ENCODE results near the gene ABCC2. TPM values are rescaled to one million over a fixed set of nuclear protein-coding genes. Genes with fewer than 3 reads are reported as not detected.

The ABCC2 gene
- total and polyA plus RNA-seq, 2 donors (not counting 1 experiment from before 2014, with no cell fraction given), result 0.17 to 0.66 TPM

- Histone ChIP-seq H4K20me1 (ENCODE audit: control insufficient read depth, extremely low read depth, insufficient read depth, low read length) (no peaks in the 10 kb centered on the region), H3K4me3 (replicated peaks in 1 of 4; ENCODE audit: control extremely low read depth in 1 of 4, insufficient read depth in 1 of 4, low read depth in 3 of 4, low read length in 4 of 4) (no peak overlapping the region), H3K27me3 (ENCODE audit: control insufficient read depth, insufficient read depth, low read length) (no peaks in the 10 kb centered on the region), H2AFZ (ENCODE audit: low read length) (no peak overlapping the region), H3K9ac (ENCODE audit: insufficient read depth, low read length) (no peak overlapping the region), H3K4me1 (ENCODE audit: control insufficient read depth, extremely low read depth, insufficient read depth, low read length) (no peaks in the 10 kb centered on the region), H3K79me2 (ENCODE audit: control insufficient read depth, insufficient read depth, low read length) (no peaks in the 10 kb centered on the region), H3K36me3 (ENCODE audit: control insufficient read depth, insufficient read depth, low read length) (peaks cover 14% of the 10 kb centered on the region), H3K9me3 (ENCODE audit: control insufficient read depth, insufficient read depth, low read depth, low read length) (no peaks in the 10 kb centered on the region), H3K27ac (ENCODE audit: insufficient read depth, low read length) (no peak overlapping the region), H3K4me2 (ENCODE audit: extremely low read depth, insufficient read depth, low read length) (no peak overlapping the region)
- DNase-seq (ENCODE audit: low read depth in 2 of 2), result no peak
- TF ChIP-seq CTCF (conservative IDR thresholded peaks at IDR 0.05 in 1 of 2, IDR thresholded peaks at IDR 0.05 in 1 of 2; ENCODE audit: low read depth in 1 of 2, low read length in 2 of 2), result no peak
- TF ChIP-seq EZH2 (IDR thresholded peaks at IDR 0.05; ENCODE audit: low read length, missing control alignments), result no peak
Observed at GRCh38 chr10:99874341-99875085, 92.1 kb downstream of the ABCC2 start.

GRCh38 chr10:99875473-99875872 lies 93.0 kb downstream of the ABCC2 start:
- H3K4me1 ChIP-seq (ENCODE audit: control insufficient read depth, extremely low read depth, insufficient read depth, low read length), result no peaks in the 10 kb centered on the region
- no peak overlapping the region for H3K9ac ChIP-seq (ENCODE audit: insufficient read depth, low read length)
- H4K20me1 ChIP-seq (ENCODE audit: control insufficient read depth, extremely low read depth, insufficient read depth, low read length), result no peaks in the 10 kb centered on the region
- no peaks in the 10 kb centered on the region for H3K27me3 ChIP-seq (ENCODE audit: control insufficient read depth, insufficient read depth, low read length)
- H2AFZ ChIP-seq (ENCODE audit: low read length), result no peak overlapping the region
- H3K36me3 ChIP-seq (ENCODE audit: control insufficient read depth, insufficient read depth, low read length), result peaks cover 20% of the 10 kb centered on the region
- TF ChIP-seq EZH2 (IDR thresholded peaks at IDR 0.05; ENCODE audit: low read length, missing control alignments) (no peak), CTCF (conservative IDR thresholded peaks at IDR 0.05 in 1 of 2, IDR thresholded peaks at IDR 0.05 in 1 of 2; ENCODE audit: low read depth in 1 of 2, low read length in 2 of 2) (no peak)
- H3K79me2 ChIP-seq (ENCODE audit: control insufficient read depth, insufficient read depth, low read length), result no peaks in the 10 kb centered on the region
- no peaks in the 10 kb centered on the region for H3K9me3 ChIP-seq (ENCODE audit: control insufficient read depth, insufficient read depth, low read depth, low read length)
- no peak overlapping the region for H3K4me2 ChIP-seq (ENCODE audit: extremely low read depth, insufficient read depth, low read length)
- H3K27ac ChIP-seq (ENCODE audit: insufficient read depth, low read length), result no peak overlapping the region
- H3K4me3 ChIP-seq (replicated peaks in 1 of 4; ENCODE audit: control extremely low read depth in 1 of 4, insufficient read depth in 1 of 4, low read depth in 3 of 4, low read length in 4 of 4), result no peak overlapping the region
- peak in 1 of 2 donors; percentile 25 for DNase-seq (ENCODE audit: low read depth in 2 of 2)

GRCh38 chr10:99880080-99880835 lies 97.8 kb downstream of the ABCC2 start:
- Histone ChIP-seq H3K4me2 (ENCODE audit: extremely low read depth, insufficient read depth, low read length) (no peak overlapping the region), H3K9me3 (ENCODE audit: control insufficient read depth, insufficient read depth, low read depth, low read length) (no peaks in the 10 kb centered on the region), H3K4me3 (replicated peaks in 1 of 4; ENCODE audit: control extremely low read depth in 1 of 4, insufficient read depth in 1 of 4, low read depth in 3 of 4, low read length in 4 of 4) (no peak overlapping the region), H2AFZ (ENCODE audit: low read length) (no peak overlapping the region), H3K27me3 (ENCODE audit: control insufficient read depth, insufficient read depth, low read length) (no peaks in the 10 kb centered on the region), H3K9ac (ENCODE audit: insufficient read depth, low read length) (no peak overlapping the region), H3K79me2 (ENCODE audit: control insufficient read depth, insufficient read depth, low read length) (no peaks in the 10 kb centered on the region), H3K4me1 (ENCODE audit: control insufficient read depth, extremely low read depth, insufficient read depth, low read length) (no peaks in the 10 kb centered on the region), H3K27ac (ENCODE audit: insufficient read depth, low read length) (peak overlapping the region; percentile 22), H3K36me3 (ENCODE audit: control insufficient read depth, insufficient read depth, low read length) (peaks cover 21% of the 10 kb centered on the region), H4K20me1 (ENCODE audit: control insufficient read depth, extremely low read depth, insufficient read depth, low read length) (no peaks in the 10 kb centered on the region)
- DNase-seq (ENCODE audit: low read depth in 2 of 2), result no peak
- TF ChIP-seq EZH2 (IDR thresholded peaks at IDR 0.05; ENCODE audit: low read length, missing control alignments), result no peak
- TF ChIP-seq CTCF (conservative IDR thresholded peaks at IDR 0.05 in 1 of 2, IDR thresholded peaks at IDR 0.05 in 1 of 2; ENCODE audit: low read depth in 1 of 2, low read length in 2 of 2), result no peak
